Mucosa of stomach (tissue), 1 donor: ENCODE data around the gene SLCO1B3.

Source experiments
- H3K27me3 ChIP-seq: one replicate; pipeline ENCODE4 v1.7.0; 2013; ENCODE audit warnings: mild to moderate bottlenecking, low read length; ENCODE audit not compliant: control insufficient read depth, insufficient read depth
- H3K36me3 ChIP-seq: one replicate; pipeline ENCODE4 v1.7.0; 2013; ENCODE audit warnings: low read length; ENCODE audit not compliant: control insufficient read depth, insufficient read depth
- H3K4me1 ChIP-seq: one replicate; pipeline ENCODE4 v1.7.0; 2013; ENCODE audit warnings: mild to moderate bottlenecking, low read length; ENCODE audit not compliant: control insufficient read depth, insufficient read depth
- H3K4me3 ChIP-seq: one replicate; pipeline ENCODE4 v1.7.0; 2013; ENCODE audit warnings: low read length
- H3K9ac ChIP-seq: one replicate; pipeline ENCODE4 v1.7.0; 2013; ENCODE audit warnings: mild to moderate bottlenecking, low read length, moderate library complexity
- H3K9me3 ChIP-seq: one replicate; pipeline ENCODE4 v1.7.0; 2013; ENCODE audit warnings: mild to moderate bottlenecking, low read length, moderate library complexity; ENCODE audit not compliant: control insufficient read depth
- donor health status: Pancreatic carcinoma.

The SLCO1B3 gene

DNA sequence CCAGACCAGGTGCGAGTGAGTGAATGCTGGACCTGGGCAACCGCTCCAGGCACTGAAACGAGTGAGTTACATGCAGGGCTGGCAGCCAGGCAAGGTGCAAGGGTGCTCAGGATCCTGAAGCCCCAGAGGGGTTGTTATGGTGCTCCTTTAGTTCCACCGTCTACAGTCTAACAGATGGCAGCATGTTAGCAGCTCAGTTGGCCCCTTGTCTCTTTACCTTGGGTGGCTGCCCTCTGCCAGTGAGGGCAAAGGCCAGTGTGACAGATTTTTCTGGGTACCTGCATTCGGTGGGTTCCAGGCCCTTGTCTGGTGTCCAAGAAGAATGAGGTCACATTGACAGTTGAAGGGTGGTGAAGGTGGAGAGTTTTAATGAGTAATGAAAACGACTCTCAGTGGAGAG, 106.8 kb downstream of the SLCO1B3 start:
- Histone ChIP-seq H3K36me3 (no peaks in the 10 kb centered on the region), H3K9ac (no peak overlapping the region), H3K4me1 (no peaks in the 10 kb centered on the region), H3K9me3 (no peaks in the 10 kb centered on the region), H3K4me3 (no peak overlapping the region), H3K27me3 (no peaks in the 10 kb centered on the region)

DNA sequence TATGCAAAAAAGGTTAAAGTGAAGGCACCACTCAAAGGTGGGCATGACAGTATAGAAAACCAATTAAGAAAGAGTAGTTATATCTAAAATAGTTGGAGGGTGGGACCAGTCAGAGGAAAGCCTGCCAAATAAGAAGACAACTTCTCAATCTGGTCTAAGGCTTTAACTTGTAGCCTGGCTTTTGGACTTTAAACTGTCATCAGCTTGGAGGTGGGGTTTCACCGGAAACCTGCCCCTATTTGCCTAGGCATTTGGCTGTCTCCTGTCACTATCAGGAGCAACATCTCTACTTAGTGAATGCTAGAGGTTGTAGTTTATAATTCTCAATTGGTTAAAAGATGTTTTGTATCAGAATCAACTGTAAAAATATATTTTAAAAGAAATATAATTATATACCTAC, 107.3 kb downstream of the SLCO1B3 start:
- no peaks in the 10 kb centered on the region for H3K27me3 ChIP-seq
- H3K4me1 ChIP-seq: no peaks in the 10 kb centered on the region
- no peaks in the 10 kb centered on the region for H3K36me3 ChIP-seq
- H3K9me3 ChIP-seq: no peaks in the 10 kb centered on the region
- H3K9ac ChIP-seq: no peak overlapping the region
- H3K4me3 ChIP-seq: no peak overlapping the region

DNA sequence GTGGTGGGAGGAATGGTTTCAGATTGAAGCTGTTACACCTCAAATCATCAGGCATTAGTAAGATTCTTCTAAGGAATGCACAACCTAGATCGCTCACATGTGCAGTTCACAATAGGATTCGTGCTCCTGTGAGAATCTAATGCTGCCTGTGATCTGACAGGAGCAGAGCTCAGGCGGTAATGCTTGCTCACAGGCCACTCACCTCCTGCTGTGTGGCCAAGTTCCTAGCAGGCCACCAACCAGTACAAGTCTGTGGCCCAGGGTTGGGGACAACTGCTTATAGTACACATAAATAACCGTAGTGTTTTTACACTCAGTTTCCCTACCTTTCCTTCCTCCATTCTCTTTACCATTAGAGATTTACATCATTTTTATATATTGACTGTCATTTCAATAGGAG, 121.4 kb downstream of the SLCO1B3 start:
- H3K27me3 ChIP-seq: no peaks in the 10 kb centered on the region
- no peak overlapping the region for H3K4me3 ChIP-seq
- no peaks in the 10 kb centered on the region for H3K36me3 ChIP-seq
- H3K4me1 ChIP-seq: no peaks in the 10 kb centered on the region
- H3K9me3 ChIP-seq: no peaks in the 10 kb centered on the region
- H3K9ac ChIP-seq: no peak overlapping the region

DNA sequence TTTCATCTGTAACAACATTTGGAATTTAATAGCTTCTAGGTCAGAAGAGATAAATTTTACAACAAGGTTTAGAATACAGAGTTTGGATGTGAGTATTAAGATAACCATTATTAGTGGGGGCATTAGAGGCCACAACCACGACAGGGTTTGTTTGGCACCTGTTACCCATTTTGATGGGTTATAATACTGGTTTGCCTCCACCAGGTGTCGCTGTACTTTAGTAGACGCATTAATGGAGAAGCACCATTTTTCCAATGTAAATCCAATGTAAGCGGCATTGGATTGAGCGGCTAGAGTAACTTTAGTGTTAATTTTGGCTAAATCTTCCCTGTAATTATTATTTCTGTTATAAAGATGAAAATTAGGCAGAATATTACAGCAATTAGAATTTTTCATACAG, 136.2 kb downstream of the SLCO1B3 start:
- Histone ChIP-seq H3K36me3 (no peaks in the 10 kb centered on the region), H3K9ac (no peak overlapping the region), H3K4me3 (no peak overlapping the region), H3K27me3 (no peaks in the 10 kb centered on the region), H3K9me3 (no peaks in the 10 kb centered on the region), H3K4me1 (no peaks in the 10 kb centered on the region)

DNA sequence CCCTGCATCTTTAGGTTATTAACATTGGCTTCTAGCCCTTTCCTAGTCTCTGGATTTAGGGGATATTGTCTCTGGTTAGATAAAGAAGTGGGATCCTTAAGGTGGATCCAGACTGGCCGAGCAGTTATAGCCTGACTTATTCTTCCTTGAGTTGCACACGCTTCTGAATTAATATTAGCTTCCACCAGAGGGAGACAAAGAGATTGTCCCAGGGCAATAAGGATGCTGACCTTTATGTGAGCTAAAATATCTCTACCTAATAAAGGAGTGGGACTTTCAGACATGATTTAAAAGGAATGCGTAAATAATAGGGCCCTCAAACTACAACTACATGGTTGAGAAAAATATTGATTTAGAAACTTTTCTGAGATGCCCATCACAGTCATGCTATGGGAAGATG, 139.7 kb downstream of the SLCO1B3 start:
- Histone ChIP-seq H3K9me3 (no peaks in the 10 kb centered on the region), H3K4me3 (no peak overlapping the region), H3K9ac (no peak overlapping the region), H3K27me3 (no peaks in the 10 kb centered on the region), H3K36me3 (no peaks in the 10 kb centered on the region), H3K4me1 (no peaks in the 10 kb centered on the region)

DNA sequence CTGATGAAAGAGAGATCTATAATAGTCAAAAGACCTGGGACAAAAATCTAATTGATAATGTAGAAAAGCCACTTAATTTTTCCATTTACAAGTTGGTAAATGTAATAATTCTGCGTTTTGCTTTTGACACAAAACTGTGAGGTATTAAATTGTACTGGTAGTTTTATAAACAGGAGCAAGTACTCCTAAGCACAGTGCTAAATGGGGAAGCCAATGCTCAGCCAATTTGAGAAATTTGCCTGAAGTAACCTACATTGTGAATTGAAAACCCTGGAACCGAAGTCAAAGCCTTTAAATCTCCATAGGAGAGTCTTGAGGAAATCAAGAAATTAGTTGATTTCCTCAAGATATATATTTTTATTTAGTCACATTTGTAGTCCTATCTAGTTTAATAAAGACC, 152.8 kb downstream of the SLCO1B3 start:
- Histone ChIP-seq H3K9me3 (no peaks in the 10 kb centered on the region), H3K27me3 (no peaks in the 10 kb centered on the region), H3K4me1 (no peaks in the 10 kb centered on the region), H3K4me3 (no peak overlapping the region), H3K9ac (no peak overlapping the region), H3K36me3 (no peaks in the 10 kb centered on the region)

DNA sequence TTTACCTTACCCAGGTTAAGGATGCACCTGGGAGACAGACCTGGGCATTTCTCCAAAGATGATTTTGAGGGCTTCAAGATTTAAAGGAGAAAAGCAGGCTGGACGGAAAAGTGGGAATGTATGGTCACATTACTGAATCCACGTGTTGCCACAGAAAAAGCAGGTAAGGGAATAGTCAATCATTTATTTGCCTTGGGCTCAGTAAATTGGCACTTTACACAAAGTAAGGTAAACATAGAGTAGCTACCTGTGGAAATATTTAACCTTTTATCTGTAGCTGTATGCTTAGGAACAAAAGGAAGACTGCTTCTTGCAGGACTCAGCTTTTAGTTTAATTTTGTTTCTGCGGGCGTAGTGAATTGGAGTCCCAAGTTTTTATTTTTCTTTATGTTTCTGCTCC, 153.3 kb downstream of the SLCO1B3 start:
- Histone ChIP-seq H3K27me3 (no peaks in the 10 kb centered on the region), H3K4me1 (no peaks in the 10 kb centered on the region), H3K9me3 (no peaks in the 10 kb centered on the region), H3K4me3 (no peak overlapping the region), H3K36me3 (no peaks in the 10 kb centered on the region), H3K9ac (no peak overlapping the region)
